PC-3 (cell line): ENCODE data around the gene SAFB2.

Experiments used
- EZH2 ChIP-seq: fragments of 300-600 bp; sonication (generic); IDR thresholded peaks from one replicate; pipeline ENCODE4 v1.6.1; 2017; ENCODE audit warnings: antibody characterized with exemption, mild to moderate bottlenecking, low read length; ENCODE audit not compliant: unreplicated experiment
- TF ChIP-seq, protein P1 (sequence below): fragments of 300-600 bp; sonication (generic); conservative IDR thresholded peaks from 2 replicates; pipeline ENCODE4 v1.5.1; 2017; ENCODE audit warnings: antibody characterized with exemption, low read depth, mild to moderate bottlenecking, low read length

DNA sequence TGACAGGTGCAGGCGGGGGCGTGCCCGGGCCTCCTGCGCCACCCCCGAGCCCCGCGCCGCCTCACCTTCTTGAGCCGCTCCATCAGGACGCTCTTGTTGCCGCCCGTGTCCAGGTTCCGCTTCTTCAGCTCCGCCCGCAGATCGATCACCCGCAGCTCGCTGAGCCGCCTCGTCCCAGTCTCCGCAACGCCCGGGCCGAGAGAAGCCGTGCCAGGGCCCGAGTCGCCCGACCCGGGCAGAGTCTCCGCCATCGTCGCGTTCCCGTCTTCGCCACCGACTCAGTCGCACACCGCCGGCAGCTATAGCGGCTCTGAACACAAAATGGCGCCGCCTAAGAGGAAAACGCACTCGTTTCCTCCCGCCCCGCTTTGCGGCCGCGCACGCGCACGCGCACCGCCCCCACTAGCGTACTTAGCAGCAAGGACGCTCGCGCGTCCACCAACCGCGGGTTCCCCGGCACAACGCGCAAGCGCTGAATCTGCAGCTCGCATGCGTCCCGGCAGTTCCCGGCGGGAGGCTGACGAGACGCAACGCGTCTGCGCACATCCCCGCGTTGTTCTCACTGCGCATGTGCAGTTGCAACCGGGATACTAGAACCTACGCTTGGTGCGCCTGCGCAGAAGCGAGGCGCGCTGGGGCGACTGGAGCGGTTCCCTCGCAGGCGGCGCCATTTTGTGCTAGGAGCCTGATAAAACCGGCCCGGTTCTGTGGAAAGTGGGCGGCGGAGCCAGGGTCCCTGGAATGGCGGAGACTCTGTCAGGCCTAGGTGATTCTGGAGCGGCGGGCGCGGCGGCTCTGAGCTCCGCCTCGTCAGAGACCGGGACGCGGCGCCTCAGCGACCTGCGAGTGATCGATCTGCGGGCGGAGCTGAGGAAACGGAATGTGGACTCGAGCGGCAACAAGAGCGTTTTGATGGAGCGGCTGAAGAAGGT is at the start of gene SAFB2, which contains the start of gene SAFB:
- TF ChIP-seq, protein P1, sequence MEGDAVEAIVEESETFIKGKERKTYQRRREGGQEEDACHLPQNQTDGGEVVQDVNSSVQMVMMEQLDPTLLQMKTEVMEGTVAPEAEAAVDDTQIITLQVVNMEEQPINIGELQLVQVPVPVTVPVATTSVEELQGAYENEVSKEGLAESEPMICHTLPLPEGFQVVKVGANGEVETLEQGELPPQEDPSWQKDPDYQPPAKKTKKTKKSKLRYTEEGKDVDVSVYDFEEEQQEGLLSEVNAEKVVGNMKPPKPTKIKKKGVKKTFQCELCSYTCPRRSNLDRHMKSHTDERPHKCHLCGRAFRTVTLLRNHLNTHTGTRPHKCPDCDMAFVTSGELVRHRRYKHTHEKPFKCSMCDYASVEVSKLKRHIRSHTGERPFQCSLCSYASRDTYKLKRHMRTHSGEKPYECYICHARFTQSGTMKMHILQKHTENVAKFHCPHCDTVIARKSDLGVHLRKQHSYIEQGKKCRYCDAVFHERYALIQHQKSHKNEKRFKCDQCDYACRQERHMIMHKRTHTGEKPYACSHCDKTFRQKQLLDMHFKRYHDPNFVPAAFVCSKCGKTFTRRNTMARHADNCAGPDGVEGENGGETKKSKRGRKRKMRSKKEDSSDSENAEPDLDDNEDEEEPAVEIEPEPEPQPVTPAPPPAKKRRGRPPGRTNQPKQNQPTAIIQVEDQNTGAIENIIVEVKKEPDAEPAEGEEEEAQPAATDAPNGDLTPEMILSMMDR = no peak
- no peak for TF ChIP-seq EZH2
